C1 segment of cervical spinal cord (tissue), 14 donors: ENCODE data around the gene SMU1.
"Not testable (repeated sequence)": the region's sequence is repeated elsewhere in the genome, so short reads cannot be mapped to it uniquely, and the experiment has no call there.

Experiments used
- DNase-seq, 14 donors: peaks; one replicate each; lab custom pipeline; 2025; lab: John Stamatoyannopoulos, UW

Gene SMU1

GRCh38 chr9:33014665-33015014 is 61.8 kb downstream of the SMU1 start:
- no peak for DNase-seq

- DNase-seq = no peak
These were observed 62.4 kb downstream of the SMU1 start for GRCh38 chr9:33013962-33014664.

GRCh38 chr9:33012328-33013069 is 64.0 kb downstream of the SMU1 start:
- no peak for DNase-seq

GRCh38 chr9:33011831-33012230 is 64.6 kb downstream of the SMU1 start:
- no peak for DNase-seq

GRCh38 chr9:33007755-33008154 is 68.7 kb downstream of the SMU1 start:
- DNase-seq = no peak

GRCh38 chr9:33005335-33005734 is 71.1 kb downstream of the SMU1 start:
- DNase-seq = not testable (repeated sequence)

GRCh38 chr9:33000682-33001055 is 75.8 kb downstream of the SMU1 start:
- DNase-seq = not testable (repeated sequence)

- DNase-seq = no peak
These were observed 83.8 kb downstream of the SMU1 start for GRCh38 chr9:32992595-32993238.

GRCh38 chr9:32991897-32992594 is 84.4 kb downstream of the SMU1 start:
- DNase-seq = no peak
